Fibroblast of peridontal ligament (primary cell): ENCODE results near the gene RNF32.

Source experiments
- DNase-seq: peaks from one replicate; pipeline ENCODE4 v3.0.0-alpha.2; 2010; ENCODE audit errors: extremely low read depth

RNF32 gene

DNA sequence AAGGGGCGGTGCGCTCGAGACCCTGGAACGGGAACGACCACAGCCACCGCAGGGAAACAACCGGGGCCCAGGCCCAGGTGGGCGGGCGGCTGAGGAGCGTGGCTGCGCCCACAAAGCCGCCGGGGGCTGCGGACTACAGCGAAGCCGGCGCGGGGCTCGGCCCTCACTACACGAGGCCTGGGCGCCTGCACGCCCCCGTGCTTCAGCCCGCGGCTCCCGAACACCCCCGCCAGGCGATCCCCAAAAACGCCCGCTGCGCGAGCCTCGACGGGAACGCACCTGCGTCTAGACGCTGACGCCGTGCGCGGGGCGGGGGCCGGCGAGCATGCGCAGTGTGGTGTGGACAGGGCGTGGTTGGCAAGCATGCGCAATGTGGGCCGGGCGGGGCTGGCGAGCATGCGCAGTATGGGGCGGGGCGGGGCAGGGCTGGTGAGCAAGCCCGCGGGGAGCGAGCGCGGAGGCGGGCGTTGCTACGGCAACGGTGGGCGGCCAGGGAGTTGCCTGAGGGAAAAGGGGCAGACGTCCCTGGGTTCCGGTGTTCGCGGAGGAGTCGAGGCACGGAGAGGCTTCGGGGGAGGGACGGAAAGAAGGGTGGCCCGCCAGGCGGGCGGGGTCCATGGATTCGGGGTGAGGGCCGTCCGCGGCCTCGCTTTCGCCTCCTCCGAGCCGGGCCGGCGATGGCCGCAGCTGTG is at the start of gene RNF32:
Gene RNF32 (plus strand): TSS at position 518 of the 692 bp plus-strand sequence. CDS start 3,104 bp downstream, outside the sequence.
- DNase-seq, result peak; percentile 80

DNA sequence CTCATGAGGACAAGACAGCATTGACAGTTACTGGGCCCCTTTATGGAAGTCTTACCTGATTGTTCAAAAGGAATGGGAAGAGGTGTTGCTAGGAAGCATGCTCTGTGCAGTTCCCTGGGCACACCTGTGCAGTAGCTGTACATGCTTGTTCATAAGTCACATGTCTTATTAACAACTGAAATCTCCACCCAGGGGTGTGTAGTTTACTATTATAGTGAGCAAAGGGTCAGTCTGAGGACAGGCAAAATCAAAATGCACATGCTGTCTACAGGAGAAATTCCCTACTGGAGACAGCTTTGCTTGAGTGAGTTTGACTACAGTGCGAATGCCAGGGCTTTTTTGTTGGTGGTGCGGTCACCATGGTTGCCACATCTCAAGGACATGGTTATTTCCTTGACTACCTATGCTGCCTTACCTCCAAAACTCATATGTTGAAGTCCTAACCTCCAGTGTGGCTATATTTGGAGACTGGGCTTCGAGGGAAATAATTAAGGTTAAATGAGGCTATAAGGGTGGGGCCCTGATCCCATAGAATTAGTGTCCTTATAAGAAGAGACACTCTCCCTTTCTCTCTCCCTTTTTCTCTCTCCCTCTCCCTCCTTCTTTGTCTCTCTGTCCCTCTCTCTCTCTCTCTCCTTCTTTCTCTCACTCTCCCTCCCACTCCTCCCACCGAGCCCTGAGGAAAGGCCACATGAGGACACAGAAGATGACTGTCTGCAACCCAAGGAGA is 48.3 kb upstream of the RNF32 start:
- DNase-seq, result no peak

DNA sequence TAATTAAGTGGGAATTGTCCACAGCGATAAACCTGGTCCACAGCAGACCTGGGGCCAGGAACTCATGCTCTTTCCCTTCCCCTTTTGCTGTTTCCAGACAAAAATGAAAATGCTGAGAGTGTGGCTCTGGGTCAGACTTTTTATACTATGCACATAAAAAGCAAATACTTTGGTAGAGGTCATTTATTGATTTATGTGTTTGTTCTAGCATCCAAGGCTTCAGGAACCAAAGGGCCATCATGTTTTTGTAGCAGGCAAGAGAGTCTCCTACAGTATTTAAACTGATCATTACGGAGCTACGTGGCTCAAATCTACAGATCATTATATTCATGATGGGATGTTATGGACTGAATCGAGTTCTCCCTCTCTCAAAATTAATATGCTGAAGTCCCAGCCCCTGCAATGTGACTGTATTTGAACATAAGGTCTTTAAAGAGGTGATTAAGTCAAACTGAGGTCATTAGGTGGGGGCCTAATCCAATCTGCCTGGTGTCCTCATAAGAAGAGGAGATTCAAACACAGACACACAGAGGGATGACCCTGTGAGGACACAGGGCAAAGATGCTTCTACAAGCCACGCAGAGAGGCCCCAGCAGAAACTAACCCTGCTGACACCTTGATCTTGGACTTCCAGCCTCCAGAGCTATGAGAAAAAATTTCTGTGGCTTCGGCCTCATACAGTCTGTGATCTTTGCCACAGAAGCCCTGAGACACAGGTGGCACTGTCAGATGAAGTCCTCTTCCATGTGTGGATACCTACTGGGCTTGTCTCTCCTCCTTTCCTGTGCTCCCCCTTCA is 46.1 kb upstream of the RNF32 start:
- DNase-seq, result no peak

DNA sequence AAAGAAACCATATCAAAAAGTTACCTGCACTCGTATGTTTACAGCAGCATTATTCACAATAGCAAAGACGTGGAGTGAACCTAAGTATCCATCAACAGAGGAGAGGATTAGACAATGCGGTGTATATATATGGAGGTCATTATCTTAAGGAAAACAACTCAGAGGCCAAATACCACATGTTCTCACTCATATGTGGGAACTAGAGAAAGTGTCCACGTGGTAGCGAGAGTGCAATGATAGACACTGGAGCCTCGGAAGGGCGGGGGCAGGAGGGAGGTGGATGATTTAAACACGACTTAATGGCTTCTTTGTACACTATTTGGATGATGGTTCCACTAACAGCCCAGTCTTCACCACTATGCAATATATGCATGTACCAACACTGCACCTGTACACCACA is 40.1 kb upstream of the RNF32 start:
- DNase-seq, result no peak

DNA sequence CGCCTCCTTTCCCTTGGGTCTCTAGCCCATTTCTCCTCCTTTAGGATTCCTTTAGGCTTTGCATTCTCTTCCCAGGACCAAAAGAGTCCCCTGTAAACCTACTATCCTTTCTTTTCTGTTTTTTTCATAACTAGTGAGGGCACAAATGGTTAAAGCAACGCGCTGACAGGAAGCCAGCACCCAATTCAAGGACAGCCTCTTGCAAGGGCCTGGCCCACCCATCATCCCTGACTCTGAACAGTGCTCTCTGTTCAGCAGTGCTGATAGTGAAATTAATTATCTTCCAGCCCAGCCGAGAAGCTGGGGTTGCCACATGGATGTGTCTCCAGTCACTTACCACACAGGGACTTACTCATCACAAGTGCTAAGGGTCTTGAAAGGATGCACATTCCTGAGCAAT is 38.3 kb upstream of the RNF32 start:
- DNase-seq, result no peak

DNA sequence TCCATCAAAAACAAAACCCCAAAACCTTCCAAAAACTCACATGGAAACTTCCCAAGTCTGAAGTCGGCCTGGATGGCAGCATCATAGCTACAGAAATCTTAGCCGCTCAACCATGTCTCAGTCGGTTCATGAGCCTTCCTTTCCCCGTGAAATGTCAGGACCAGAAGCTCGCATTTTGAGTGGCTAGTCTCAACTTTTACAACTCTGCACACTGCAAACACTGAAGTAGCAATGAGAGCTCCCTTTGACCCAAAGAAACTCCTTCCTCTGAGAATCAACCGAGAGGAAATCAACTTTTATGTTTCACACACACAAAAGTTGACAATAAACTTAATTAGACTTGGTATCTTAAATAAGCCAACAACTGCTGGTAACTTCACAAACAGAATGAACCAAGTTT is 37.6 kb upstream of the RNF32 start:
- no peak for DNase-seq

DNA sequence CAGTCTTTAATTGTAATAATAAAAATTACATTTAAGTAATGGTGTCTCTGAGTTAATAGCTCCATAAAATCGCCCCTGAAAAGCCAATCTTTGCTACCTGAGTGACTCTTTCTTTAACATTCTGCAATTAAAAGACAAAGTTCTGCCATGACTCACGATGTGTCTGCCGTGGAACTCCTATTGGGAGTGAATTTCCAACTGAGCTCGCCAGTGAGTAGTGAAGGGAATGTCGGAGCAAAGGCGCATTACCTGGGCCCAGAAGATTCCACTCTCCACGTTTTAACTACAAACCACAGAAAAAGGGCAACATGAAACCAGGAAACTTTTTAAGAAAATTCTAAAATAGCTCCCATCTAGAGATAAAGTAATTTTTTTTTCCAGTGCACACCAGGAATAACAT is 36.9 kb upstream of the RNF32 start:
- DNase-seq, result no peak

DNA sequence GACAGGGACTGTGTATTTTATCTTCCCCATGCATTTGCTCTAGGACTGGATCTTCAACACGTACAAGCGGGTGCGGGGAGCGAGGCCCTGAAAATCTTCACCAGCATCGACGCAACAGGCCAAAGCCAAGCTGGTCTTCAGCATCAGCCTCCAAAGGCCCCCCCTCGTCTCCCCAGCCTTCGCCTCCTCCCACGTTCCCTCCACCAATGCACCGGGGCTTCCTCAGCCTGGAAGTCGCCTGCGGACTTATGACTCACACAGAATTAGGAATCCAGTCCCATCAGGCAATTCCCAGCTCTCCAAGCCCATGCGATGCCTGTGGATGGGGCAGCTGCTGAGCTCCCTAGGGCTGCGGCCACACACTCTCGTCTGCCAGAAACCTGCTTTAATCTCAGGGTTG is 36.3 kb upstream of the RNF32 start:
- DNase-seq, result no peak

DNA sequence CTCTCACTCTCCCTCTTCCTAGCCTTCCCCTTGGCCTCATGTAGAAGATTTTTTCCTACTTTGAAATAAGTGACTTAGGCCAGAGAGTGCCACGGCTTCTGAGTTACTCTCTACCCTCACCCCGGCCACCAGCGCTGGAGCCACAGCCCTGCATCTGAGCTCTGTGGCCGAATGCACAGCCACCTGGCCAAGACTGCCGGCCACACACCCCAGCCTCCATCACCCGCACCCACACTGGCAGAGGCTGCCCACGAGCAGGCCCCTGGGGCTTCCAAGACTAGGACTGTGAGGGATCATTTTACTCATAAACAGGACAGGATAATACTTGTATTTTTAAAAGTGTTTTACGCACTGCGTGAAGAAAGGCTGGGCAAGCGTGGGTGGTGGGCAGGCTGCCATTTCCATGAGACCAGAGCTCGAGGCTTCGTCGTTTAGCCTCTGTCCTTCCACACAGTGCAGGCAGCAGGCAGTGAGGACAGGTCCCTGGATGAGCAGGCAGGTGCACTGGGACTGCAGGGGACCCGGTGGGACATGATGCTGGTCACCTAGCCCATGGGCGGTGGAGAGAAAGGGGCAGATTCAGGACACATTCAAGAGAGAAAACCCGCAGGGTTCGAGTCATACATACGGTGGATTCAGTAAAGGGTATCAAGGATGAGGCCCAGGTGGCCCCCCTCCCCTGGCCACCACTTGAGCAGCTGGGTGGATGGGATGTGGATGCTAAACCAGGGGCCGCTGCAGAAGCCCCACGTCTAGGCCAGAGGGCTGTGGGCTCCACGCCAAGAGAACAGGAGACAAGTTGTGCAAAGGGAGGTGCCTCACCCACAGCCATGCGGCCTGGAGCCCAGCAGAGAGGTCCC is 35.5 kb upstream of the RNF32 start:
- no peak for DNase-seq

DNA sequence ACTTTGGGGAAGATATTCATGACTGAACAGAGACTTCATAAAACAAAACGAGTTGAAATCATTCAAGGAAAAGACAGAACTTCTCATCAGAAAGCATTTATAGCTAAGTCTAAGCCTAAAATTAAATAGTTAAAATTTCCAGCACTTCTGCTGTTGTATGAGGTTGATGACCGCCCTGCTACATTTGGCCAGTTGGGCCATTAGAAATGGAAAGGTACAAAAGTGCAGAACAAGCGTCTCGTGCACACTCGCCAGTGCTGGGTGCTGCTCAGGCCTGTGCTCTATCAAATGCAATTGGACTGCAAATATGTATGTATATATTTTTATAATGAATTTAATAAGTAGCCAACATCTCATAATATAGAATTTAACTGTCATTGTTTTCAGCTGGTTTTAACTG is 34.4 kb upstream of the RNF32 start:
- DNase-seq, result no peak

DNA sequence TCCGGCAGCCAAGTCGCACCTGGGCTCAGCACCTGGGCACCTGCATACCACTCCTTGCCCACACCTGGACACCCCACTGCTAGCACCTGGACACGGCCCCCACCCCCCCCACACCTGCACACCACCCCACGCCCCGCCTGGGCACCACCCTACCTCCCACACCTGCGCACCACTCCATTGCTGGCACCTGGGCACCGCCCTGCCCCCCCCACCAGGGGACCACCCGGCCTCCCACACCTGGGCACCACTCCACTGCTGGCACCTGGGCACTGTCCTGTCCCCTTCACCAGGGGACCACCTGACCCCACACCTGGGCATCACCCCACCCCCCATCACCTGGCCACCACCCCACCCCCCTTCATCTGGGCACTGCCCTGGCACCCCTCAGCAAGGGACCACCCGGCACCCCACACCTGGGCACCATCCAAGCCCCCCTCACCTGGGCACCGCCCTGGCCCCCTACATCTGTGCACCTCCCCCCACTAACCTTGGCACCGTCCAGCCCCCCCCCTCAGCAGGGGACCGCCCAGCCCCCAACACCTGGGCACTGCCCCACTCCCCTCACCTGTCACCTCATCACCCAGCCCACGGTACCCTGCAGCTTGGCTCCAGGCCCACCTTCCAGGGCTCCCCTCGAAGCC is 33.8 kb upstream of the RNF32 start:
- no peak for DNase-seq

DNA sequence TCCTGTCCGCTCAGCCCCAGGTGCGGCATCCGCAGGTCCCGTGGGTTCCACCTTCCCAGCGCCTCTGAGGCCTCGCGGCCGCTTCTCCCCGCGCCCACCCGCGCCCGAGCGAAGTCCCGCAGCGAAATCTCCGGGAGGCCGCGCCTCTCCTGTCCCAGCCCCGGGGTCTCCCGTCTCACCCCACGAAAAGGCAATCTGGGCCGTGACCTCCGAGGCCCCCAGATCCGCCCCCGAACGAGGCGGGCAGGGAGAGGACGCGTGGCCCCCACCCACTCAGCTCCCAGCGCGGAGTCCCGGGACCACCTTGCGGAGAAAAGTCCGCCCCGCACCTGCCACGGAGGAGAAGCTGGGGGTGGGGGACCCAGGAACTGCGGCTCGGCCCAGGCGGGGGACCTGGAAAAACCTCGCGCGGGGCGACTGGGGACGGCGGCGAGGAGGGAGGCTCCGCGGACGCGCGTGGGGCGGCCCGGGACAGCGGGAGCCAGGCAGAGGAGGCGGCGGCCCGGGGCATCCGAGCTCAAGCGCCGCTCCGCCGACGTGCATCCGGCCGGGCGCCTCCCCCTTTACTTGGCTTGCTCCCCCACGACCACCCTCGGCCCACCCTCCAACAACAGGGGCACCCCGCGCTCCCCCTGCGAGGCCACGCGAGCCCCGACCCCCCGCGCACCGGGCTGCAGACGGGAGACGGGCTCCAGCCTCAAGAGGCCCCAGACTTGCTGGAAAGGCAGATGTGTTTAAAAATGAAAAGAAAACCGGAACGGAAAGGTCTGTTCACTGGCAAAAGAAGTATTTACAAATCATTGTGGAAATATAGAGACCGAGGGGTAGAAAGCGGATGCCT is 33.0 kb upstream of the RNF32 start:
- peak; percentile 4 for DNase-seq

DNA sequence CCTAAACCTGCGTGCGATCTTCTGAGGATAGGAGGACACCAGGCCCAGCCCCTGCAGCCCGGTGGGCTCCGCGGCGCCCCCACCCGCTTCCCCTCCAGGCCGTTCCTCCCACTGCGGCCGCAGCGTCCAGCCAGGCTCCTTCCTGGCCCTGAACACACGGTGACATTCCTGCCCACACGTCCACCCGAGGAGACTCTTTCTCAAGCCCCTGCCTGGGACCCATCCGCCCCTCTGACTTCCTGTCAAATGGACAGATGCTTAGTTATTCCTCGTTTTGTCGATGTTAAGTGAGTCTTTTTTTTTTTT is 32.4 kb upstream of the RNF32 start:
- no peak for DNase-seq

DNA sequence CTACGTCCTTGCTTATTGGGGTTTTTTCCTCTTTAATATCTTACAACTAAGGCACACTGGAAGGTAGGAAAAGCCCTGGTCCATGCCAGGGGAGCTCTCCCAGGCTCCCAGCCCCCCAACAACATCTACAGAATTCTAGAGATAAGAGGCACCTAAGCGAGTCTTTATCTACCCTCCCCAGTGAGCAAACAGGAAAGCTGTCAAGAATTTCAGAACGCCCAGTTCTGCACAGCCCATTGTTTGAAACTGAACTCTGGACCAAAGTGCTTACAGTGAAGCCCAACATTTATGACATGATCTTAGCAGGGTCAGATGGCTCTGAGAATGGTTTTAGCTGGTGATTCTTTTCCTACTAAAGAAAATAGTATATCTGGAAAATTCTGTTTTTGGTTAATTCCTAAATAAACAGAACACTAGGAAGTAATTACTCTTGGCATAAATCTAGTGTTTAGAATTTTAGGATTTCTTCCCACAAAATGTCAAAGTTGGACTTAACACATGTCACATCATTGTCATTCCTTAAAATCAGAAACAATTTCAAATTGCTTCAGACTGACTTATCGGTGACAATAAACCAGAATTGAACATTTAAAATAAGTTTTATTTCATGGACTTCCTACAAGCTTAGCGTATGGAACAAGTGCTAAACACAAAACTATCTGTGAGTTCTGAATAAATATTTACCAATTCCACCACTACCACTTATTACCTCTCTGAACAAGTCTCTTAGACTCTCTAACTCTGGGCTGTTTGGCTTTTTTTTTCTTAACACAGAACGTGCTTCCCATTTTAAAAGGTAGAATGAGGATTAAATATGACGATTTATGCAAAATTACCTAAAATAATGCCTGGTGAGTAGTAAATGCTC is 31.3 kb upstream of the RNF32 start:
- DNase-seq, result no peak

DNA sequence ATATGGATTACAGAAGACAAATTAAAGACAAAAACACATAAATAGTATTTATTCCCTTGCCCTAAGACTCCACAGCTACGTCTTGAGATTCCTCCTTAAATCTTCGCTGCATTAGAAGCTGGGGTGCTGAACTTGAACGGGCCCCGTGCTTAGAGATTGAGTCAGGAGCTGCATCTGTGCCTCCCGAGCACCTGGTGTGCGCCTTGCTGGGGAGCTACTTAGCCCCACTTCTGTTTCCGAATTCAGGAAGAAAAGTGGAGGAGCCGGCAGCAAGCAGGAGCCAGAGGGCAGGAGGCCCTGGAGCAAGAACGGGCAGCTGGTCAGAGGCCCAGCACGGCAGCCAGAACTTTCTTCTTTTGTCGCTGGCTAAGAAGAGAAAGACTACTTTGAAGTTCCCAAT is 30.4 kb upstream of the RNF32 start:
- no peak for DNase-seq

DNA sequence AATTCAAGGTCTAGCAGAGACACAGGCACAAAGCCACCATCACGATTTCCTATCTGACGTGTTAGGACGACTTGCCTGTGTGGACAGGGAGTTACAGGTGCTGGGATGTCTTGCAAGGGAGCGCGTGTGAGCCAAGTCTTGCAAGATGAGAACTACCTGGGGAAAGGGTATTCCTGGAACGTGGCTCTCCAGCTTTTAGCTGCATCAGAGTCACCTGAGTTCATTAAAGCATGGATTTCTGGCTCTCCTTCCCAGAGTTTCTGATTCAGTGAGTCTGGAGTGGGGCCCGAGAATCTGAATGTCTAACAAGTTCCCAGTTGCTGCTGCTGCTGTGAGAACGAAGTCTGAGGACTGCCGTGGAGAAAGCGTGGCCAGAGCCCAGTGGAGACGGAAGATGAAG is 30.0 kb upstream of the RNF32 start:
- no peak for DNase-seq

DNA sequence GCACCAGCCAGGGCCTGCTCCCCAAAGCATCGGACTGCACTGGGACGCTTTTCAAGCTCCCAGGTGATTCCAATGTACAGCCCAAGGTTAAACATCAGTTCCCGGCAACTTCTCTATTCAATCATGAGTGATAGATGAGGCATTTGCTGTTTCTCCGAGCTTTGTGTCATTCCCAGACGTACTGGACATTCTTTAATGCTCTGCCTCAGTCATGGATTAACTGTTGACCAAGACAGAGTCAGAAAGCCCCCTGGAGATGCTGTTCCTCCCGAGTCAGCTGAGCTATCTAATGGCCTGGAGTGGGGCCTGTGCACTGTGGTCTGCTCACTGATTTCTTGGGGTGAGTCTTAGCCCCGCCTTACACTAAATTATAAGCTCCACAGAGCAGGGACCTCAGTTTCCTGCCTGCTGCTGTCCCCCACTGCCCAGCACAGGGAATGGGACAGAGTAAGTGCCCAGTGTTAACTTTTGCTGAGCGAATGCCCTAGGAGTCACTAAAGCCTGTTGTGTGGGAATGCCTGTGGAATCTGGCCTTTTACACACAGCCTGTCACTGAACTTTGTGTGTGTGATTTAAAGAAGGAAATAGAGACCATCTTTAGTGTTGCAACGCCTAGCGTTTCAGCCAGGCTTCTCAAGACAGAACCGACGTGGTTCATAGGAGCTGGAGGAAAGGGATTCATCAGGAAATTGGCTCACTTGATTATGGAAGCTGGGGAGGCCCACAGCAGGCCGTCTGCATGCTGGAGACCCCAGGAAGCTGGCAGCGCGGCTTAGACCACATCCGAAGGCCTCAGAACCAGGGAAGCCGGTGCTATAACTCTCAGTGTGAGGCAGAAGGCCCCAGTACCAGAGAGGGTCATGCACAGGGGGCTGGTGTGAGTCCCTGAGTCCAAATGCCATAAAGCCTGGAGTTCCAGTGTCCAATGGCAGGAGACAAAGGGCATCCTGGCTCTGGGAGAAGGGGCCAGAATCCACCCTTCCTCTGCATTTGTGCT is 29.3 kb upstream of the RNF32 start:
- no peak for DNase-seq

DNA sequence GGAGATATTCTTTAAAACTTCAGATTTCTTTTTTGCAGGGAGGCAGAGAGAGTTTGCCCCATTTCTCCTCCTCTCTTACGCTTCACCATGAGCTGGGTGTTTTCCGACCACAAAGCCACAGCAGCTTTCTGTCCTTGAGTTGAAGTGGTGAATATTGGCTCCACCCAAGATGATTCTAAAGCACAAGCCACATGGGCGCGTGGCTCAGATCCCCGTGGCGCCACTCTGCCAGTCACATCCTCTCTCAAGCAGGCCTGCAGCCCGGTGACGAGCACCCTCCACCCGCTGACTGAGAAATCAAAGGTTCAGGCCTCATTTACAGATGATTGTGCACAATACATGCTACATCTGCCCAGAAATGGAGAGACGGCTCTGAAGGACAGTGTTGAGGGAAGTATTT is 27.6 kb upstream of the RNF32 start:
- DNase-seq, result no peak
